GM23338 (cell line): ENCODE data around the gene C6orf118. TPM values are rescaled to one million over a fixed set of nuclear protein-coding genes. Genes with fewer than 3 reads are reported as not detected.

Source experiments
- ATAC-seq: fragments of 200-7000 bp; cut with Tn5 transposase; 3 replicates; pipeline ENCODE4 v1.9.1; 2020
- DNase-seq: peaks from one replicate; pipeline ENCODE4 v3.0.0-alpha.2; 2015; ENCODE audit warnings: low spot score
- H2AFZ ChIP-seq: fragments of 200-600 bp; sonication (generic); 2 replicates; pipeline ENCODE4 v1.8.0; 2016; ENCODE audit warnings: antibody characterized with exemption, mild to moderate bottlenecking, moderate library complexity
- H3F3A ChIP-seq: fragments of 200-600 bp; sonication (generic); replicated peaks from 2 replicates; pipeline ENCODE4 v1.8.0; 2017; ENCODE audit warnings: antibody characterized with exemption, mixed run types, low read depth
- H3K27ac ChIP-seq: fragments of 200-600 bp; sonication (generic); 2 replicates; pipeline ENCODE4 v1.6.1; 2016; ENCODE audit warnings: low read depth
- H3K27me3 ChIP-seq: fragments of 200-600 bp; sonication (generic); 2 replicates; pipeline ENCODE4 v1.8.0; 2016; ENCODE audit warnings: mild to moderate bottlenecking, mixed run types, moderate library complexity; ENCODE audit not compliant: insufficient read depth
- H3K36me3 ChIP-seq: fragments of 200-600 bp; sonication (generic); 2 replicates; pipeline ENCODE4 v1.8.0; 2016; ENCODE audit warnings: mild to moderate bottlenecking; ENCODE audit not compliant: insufficient read depth
- H3K4me1 ChIP-seq: fragments of 200-600 bp; sonication (generic); 2 replicates; pipeline ENCODE4 v1.8.0; 2016; ENCODE audit warnings: mild to moderate bottlenecking, moderate library complexity; ENCODE audit not compliant: insufficient read depth
- H3K4me2 ChIP-seq: fragments of 200-600 bp; sonication (generic); 2 replicates; pipeline ENCODE4 v1.7.1; 2017; ENCODE audit warnings: mixed run types
- H3K4me3 ChIP-seq: fragments of 200-600 bp; sonication (generic); 2 replicates; pipeline ENCODE4 v1.6.1; 2016; ENCODE audit warnings: mixed run types
- H3K79me2 ChIP-seq: fragments of 200-600 bp; sonication (generic); replicated peaks from 2 replicates; pipeline ENCODE4 v1.8.0; 2017; ENCODE audit warnings: mild to moderate bottlenecking; ENCODE audit not compliant: insufficient read depth
- H3K9me2 ChIP-seq: fragments of 200-600 bp; sonication (generic); 2 replicates; pipeline ENCODE4 v1.8.0; 2017; ENCODE audit not compliant: insufficient read depth
- H4K20me1 ChIP-seq: fragments of 200-600 bp; sonication (generic); replicated peaks from 2 replicates; pipeline ENCODE4 v1.8.0; 2017; ENCODE audit warnings: mild to moderate bottlenecking; ENCODE audit not compliant: insufficient read depth
- H3K27ac Mint-ChIP-seq: 2 replicates; pipeline ENCODE4 v1.8.0; 2020; ENCODE audit warnings: inconsistent platforms, mild to moderate bottlenecking, moderate library complexity, mixed read lengths
- H3K27me3 Mint-ChIP-seq: 3 replicates; pipeline ENCODE4 v1.8.0; 2022; ENCODE audit warnings: low read depth, mild to moderate bottlenecking, moderate library complexity, mixed read lengths, inconsistent platforms; ENCODE audit not compliant: insufficient read depth, poor library complexity
- H3K36me3 Mint-ChIP-seq: 3 replicates; pipeline ENCODE4 v1.8.0; 2021; ENCODE audit warnings: low read depth, mild to moderate bottlenecking, inconsistent platforms, moderate library complexity, mixed read lengths
- H3K4me1 Mint-ChIP-seq: 3 replicates; pipeline ENCODE4 v1.8.0; 2020; ENCODE audit warnings: mild to moderate bottlenecking, inconsistent platforms, mixed read lengths
- H3K4me3 Mint-ChIP-seq: 3 replicates; pipeline ENCODE4 v1.8.0; 2021; ENCODE audit warnings: moderate library complexity, mild to moderate bottlenecking, inconsistent platforms, mixed read lengths
- H3K9me3 Mint-ChIP-seq: 3 replicates; pipeline ENCODE4 v1.8.0; 2020; ENCODE audit warnings: moderate library complexity, mild to moderate bottlenecking, inconsistent platforms, mixed read lengths
- EZH2phosphoT487 ChIP-seq: fragments of 200-600 bp; sonication (generic); IDR thresholded peaks from one replicate; pipeline ENCODE4 v1.8.1; 2018; ENCODE audit warnings: antibody characterized with exemption; ENCODE audit not compliant: unreplicated experiment
- JUNB ChIP-seq: IDR thresholded peaks from one replicate; pipeline ENCODE4 v1.6.1; 2016; ENCODE audit warnings: antibody characterized with exemption; ENCODE audit not compliant: unreplicated experiment
- STAT1 ChIP-seq: IDR thresholded peaks from one replicate; pipeline ENCODE4 v1.6.1; 2016; ENCODE audit warnings: antibody characterized with exemption; ENCODE audit not compliant: unreplicated experiment
- ZNF114 ChIP-seq: fragments of 250-450 bp; sonication (Bioruptor Pico); IDR thresholded peaks from 2 replicates; pipeline ENCODE4 v1.5.0; 2020; ENCODE audit warnings: mild to moderate bottlenecking, moderate library complexity
- ZNF331 ChIP-seq: fragments of 250-450 bp; sonication (Bioruptor Pico); IDR thresholded peaks from 2 replicates; pipeline ENCODE4 v1.5.0; 2020; ENCODE audit warnings: low read depth, mild to moderate bottlenecking, moderate library complexity
- polyA plus RNA-seq: library from polyadenylated mRNA; unstranded; fragments of >200 nt; fragmentation: Nextera tagmentation; extraction: Ambion mirVana; gene quantifications from 2 replicates; pipeline ENCODE4 v1.2.1, GENCODE V29; 2016
- total RNA-seq: library from RNA; depleted of rRNA; stranded (reverse); fragments of >200 nt; shearing (Covaris generic); gene quantifications from 2 replicates; pipeline ENCODE4 v1.2.3, GENCODE V29; 2014
- TF ChIP-seq, protein P1 (sequence below), 2 experiments: fragments of 200-600 bp in 1 of 2; sonication (generic) in 1 of 2; conservative IDR thresholded peaks; 2 replicates each; pipeline versions ENCODE4 v1.5.1 to v1.6.1; 2016 to 2017; ENCODE audit warnings: antibody characterized with exemption in 2 of 2, low read depth in 2 of 2, mild to moderate bottlenecking in 2 of 2, moderate library complexity in 1 of 2
- TF ChIP-seq, protein P2 (sequence below): fragments of 250-450 bp; sonication (Bioruptor Pico); IDR thresholded peaks from 2 replicates; pipeline ENCODE4 v1.5.0; 2020; ENCODE audit warnings: mild to moderate bottlenecking, moderate library complexity
- TF ChIP-seq, protein P3 (sequence below): IDR thresholded peaks from 2 replicates; pipeline ENCODE4 v1.6.1; 2016; ENCODE audit warnings: antibody characterized with exemption

Gene C6orf118
- total and polyA plus RNA-seq, 2 experiments from 2014 or later = 0.35 to 1.1 TPM

DNA sequence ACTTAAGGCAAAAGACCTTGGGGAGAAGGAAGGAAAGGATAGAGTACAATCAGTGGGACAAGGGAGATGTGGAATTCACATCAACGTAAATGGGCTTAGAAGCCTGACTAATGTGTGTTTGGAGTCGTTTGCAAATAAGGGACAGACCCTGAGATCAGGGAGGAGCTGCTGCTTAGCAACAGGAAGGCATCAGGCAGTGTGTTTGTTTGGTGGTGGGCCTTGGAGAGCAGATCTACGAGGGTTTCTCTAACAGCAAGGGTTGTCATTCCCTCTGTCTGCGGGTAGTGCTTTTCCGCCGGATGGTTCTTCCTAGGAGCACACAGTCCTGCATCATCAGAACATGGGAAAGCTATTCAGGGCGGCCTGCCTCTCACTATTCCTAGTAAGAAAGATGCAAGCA is 40.4 kb downstream of the C6orf118 start (continued):
- TF ChIP-seq, protein P1, sequence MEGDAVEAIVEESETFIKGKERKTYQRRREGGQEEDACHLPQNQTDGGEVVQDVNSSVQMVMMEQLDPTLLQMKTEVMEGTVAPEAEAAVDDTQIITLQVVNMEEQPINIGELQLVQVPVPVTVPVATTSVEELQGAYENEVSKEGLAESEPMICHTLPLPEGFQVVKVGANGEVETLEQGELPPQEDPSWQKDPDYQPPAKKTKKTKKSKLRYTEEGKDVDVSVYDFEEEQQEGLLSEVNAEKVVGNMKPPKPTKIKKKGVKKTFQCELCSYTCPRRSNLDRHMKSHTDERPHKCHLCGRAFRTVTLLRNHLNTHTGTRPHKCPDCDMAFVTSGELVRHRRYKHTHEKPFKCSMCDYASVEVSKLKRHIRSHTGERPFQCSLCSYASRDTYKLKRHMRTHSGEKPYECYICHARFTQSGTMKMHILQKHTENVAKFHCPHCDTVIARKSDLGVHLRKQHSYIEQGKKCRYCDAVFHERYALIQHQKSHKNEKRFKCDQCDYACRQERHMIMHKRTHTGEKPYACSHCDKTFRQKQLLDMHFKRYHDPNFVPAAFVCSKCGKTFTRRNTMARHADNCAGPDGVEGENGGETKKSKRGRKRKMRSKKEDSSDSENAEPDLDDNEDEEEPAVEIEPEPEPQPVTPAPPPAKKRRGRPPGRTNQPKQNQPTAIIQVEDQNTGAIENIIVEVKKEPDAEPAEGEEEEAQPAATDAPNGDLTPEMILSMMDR (conservative IDR thresholded peaks at IDR 0.05; ENCODE audit: low read depth in 2 of 2) = no peak

DNA sequence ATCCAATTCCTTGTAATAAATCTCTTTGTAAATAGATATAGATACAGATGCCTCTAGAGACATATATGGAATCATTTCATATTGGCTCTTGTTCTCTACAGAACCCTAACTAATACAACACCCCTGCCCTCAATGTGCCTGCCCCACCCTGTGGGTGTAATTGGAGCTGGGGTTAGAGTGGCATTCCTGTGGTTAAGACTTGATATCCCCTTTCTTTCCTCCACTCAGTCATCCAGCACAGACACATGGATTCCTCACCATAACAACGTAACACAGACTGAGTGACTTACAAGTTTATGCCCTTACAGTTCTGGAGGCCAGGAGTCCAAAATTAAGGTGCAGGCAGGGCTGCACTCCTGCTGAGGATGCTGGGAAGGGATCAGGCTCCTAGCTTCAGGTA is 42.8 kb downstream of the C6orf118 start:
- H3K4me3 ChIP-seq = no peak overlapping the region
- H3K79me2 ChIP-seq = no peaks in the 10 kb centered on the region
- H3K9me2 ChIP-seq = no peaks in the 10 kb centered on the region
- TF ChIP-seq, protein P2, sequence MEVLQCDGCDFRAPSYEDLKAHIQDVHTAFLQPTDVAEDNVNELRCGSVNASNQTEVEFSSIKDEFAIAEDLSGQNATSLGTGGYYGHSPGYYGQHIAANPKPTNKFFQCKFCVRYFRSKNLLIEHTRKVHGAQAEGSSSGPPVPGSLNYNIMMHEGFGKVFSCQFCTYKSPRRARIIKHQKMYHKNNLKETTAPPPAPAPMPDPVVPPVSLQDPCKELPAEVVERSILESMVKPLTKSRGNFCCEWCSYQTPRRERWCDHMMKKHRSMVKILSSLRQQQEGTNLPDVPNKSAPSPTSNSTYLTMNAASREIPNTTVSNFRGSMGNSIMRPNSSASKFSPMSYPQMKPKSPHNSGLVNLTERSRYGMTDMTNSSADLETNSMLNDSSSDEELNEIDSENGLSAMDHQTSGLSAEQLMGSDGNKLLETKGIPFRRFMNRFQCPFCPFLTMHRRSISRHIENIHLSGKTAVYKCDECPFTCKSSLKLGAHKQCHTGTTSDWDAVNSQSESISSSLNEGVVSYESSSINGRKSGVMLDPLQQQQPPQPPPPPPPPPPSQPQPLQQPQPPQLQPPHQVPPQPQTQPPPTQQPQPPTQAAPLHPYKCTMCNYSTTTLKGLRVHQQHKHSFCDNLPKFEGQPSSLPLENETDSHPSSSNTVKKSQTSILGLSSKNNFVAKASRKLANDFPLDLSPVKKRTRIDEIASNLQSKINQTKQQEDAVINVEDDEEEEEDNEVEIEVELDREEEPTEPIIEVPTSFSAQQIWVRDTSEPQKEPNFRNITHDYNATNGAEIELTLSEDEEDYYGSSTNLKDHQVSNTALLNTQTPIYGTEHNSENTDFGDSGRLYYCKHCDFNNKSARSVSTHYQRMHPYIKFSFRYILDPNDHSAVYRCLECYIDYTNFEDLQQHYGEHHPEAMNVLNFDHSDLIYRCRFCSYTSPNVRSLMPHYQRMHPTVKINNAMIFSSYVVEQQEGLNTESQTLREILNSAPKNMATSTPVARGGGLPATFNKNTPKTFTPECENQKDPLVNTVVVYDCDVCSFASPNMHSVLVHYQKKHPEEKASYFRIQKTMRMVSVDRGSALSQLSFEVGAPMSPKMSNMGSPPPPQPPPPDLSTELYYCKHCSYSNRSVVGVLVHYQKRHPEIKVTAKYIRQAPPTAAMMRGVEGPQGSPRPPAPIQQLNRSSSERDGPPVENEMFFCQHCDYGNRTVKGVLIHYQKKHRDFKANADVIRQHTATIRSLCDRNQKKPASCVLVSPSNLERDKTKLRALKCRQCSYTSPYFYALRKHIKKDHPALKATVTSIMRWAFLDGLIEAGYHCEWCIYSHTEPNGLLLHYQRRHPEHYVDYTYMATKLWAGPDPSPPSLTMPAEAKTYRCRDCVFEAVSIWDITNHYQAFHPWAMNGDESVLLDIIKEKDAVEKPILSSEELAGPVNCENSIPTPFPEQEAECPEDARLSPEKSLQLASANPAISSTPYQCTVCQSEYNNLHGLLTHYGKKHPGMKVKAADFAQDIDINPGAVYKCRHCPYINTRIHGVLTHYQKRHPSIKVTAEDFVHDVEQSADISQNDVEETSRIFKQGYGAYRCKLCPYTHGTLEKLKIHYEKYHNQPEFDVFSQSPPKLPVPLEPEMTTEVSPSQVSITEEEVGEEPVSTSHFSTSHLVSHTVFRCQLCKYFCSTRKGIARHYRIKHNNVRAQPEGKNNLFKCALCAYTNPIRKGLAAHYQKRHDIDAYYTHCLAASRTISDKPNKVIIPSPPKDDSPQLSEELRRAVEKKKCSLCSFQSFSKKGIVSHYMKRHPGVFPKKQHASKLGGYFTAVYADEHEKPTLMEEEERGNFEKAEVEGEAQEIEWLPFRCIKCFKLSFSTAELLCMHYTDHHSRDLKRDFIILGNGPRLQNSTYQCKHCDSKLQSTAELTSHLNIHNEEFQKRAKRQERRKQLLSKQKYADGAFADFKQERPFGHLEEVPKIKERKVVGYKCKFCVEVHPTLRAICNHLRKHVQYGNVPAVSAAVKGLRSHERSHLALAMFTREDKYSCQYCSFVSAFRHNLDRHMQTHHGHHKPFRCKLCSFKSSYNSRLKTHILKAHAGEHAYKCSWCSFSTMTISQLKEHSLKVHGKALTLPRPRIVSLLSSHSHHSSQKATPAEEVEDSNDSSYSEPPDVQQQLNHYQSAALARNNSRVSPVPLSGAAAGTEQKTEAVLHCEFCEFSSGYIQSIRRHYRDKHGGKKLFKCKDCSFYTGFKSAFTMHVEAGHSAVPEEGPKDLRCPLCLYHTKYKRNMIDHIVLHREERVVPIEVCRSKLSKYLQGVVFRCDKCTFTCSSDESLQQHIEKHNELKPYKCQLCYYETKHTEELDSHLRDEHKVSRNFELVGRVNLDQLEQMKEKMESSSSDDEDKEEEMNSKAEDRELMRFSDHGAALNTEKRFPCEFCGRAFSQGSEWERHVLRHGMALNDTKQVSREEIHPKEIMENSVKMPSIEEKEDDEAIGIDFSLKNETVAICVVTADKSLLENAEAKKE = no peak
- TF ChIP-seq ZNF114 (CRISPR knock-in tag) (no peak), EZH2phosphoT487 (no peak), STAT1 (no peak), ZNF331 (CRISPR knock-in tag) (no peak), JUNB (no peak)
- TF ChIP-seq, protein P3, sequence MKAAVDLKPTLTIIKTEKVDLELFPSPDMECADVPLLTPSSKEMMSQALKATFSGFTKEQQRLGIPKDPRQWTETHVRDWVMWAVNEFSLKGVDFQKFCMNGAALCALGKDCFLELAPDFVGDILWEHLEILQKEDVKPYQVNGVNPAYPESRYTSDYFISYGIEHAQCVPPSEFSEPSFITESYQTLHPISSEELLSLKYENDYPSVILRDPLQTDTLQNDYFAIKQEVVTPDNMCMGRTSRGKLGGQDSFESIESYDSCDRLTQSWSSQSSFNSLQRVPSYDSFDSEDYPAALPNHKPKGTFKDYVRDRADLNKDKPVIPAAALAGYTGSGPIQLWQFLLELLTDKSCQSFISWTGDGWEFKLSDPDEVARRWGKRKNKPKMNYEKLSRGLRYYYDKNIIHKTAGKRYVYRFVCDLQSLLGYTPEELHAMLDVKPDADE = no peak
- DNase-seq (no peak), ATAC-seq (no peak)
- no peaks in the 10 kb centered on the region for H3F3A ChIP-seq
- Mint-ChIP-seq H3K4me1 (no peaks in the 10 kb centered on the region), H3K9me3 (peaks cover 7% of the 10 kb centered on the region), H3K36me3 (no peaks in the 10 kb centered on the region), H3K4me3 (no peak overlapping the region), H3K27ac (no peak overlapping the region), H3K27me3 (peaks cover 3% of the 10 kb centered on the region)
- no peaks in the 10 kb centered on the region for H3K4me1 ChIP-seq
- no peaks in the 10 kb centered on the region for H4K20me1 ChIP-seq
- H3K27ac ChIP-seq = no peak overlapping the region
- no peak overlapping the region for H2AFZ ChIP-seq
- H3K4me2 ChIP-seq = no peak overlapping the region
- H3K27me3 ChIP-seq = no peaks in the 10 kb centered on the region
- no peaks in the 10 kb centered on the region for H3K36me3 ChIP-seq
